HEK293T (cell line): ENCODE measurements around the gene CEP192.

Source experiments
- BHLHE40 ChIP-seq: fragments of 450-650 bp; IDR thresholded peaks from 2 replicates; pipeline ENCODE4 v1.6.1; 2016; ENCODE audit warnings: mild to moderate bottlenecking, moderate library complexity, borderline replicate concordance
- ELF4 ChIP-seq: fragments of 450-650 bp; IDR thresholded peaks from 2 replicates; pipeline ENCODE4 v1.6.1; 2017; ENCODE audit warnings: antibody characterized with exemption
- FOXA1 ChIP-seq: fragments of 450-650 bp; IDR thresholded peaks from 2 replicates; pipeline ENCODE4 v1.6.1; 2016; ENCODE audit warnings: mild to moderate bottlenecking
- FOXM1 ChIP-seq: fragments of 450-650 bp; IDR thresholded peaks from 2 replicates; pipeline ENCODE4 v1.6.1; 2017; ENCODE audit warnings: mild to moderate bottlenecking, borderline replicate concordance
- HDGF ChIP-seq: fragments of 450-650 bp; IDR thresholded peaks from 2 replicates; pipeline ENCODE4 v1.6.1; 2017; ENCODE audit warnings: antibody characterized with exemption, borderline replicate concordance
- L3MBTL2 ChIP-seq: fragments of 450-650 bp; conservative IDR thresholded peaks from 2 replicates; pipeline ENCODE4 v1.6.1; 2016; ENCODE audit warnings: mild to moderate bottlenecking
- NFRKB ChIP-seq: fragments of 450-650 bp; IDR thresholded peaks from 2 replicates; pipeline ENCODE4 v1.6.1; 2016; ENCODE audit warnings: mild to moderate bottlenecking, moderate library complexity
- PKNOX1 ChIP-seq: fragments of 450-650 bp; IDR thresholded peaks from 2 replicates; pipeline ENCODE4 v1.6.1; 2016
- SP1 ChIP-seq: fragments of 450-650 bp; IDR thresholded peaks from 2 replicates; pipeline ENCODE4 v1.6.1; 2017
- SUZ12 ChIP-seq: fragments of 450-650 bp; IDR thresholded peaks from 2 replicates; pipeline ENCODE4 v1.6.1; 2016; ENCODE audit warnings: mild to moderate bottlenecking
- TARDBP ChIP-seq: fragments of 450-650 bp; IDR thresholded peaks from 2 replicates; pipeline ENCODE4 v1.6.1; 2016

GRCh38 chr18:13018374-13018773, 27.2 kb downstream of the CEP192 start:
- no peak for TF ChIP-seq PKNOX1
- no peak for TF ChIP-seq FOXA1
- no peak for TF ChIP-seq BHLHE40
- no peak for TF ChIP-seq FOXM1
- no peak for TF ChIP-seq L3MBTL2
- TF ChIP-seq SP1: no peak
- no peak for TF ChIP-seq SUZ12
- TF ChIP-seq HDGF: no peak
- TF ChIP-seq ELF4: no peak
- no peak for TF ChIP-seq TARDBP
- TF ChIP-seq NFRKB: no peak
